Activated B cell treated with CpG ODN at 0.5 μM for 24 hours (primary cell): ENCODE data around the gene FAM217A. TPM values are rescaled to one million over a fixed set of nuclear protein-coding genes. Genes with fewer than 3 reads are reported as not detected.

ENCODE experiments used
- ATAC-seq: fragments of 200-7000 bp; cut with Tn5 transposase; one replicate; pipeline ENCODE4 v1.10.0; 2021; ENCODE audit warnings: low read depth, mild to moderate bottlenecking, moderate library complexity
- CTCF ChIA-PET: fragments of 350-600 bp; sonication (Branson Sonifier 250); formaldehyde crosslinking; loops from one replicate; lab custom pipeline; 2021; ENCODE audit warnings: antibody characterized with exemption; lab: Charles Lee
- POLR2A ChIA-PET: fragments of 350-600 bp; sonication (Branson Sonifier 250); formaldehyde crosslinking; loops from one replicate; lab custom pipeline; 2021; ENCODE audit warnings: antibody characterized with exemption; lab: Charles Lee
- DNase-seq: peaks from one replicate; pipeline ENCODE4 v3.0.0; 2022
- H3K27ac Mint-ChIP-seq: one replicate; pipeline ENCODE4 v1.8.0; 2020; ENCODE audit warnings: mixed read lengths
- H3K27me3 Mint-ChIP-seq: one replicate; pipeline ENCODE4 v1.8.0; 2021; ENCODE audit warnings: mixed read lengths
- H3K36me3 Mint-ChIP-seq: one replicate; pipeline ENCODE4 v1.8.0; 2021; ENCODE audit warnings: low read depth, mixed read lengths
- H3K4me1 Mint-ChIP-seq: one replicate; pipeline ENCODE4 v1.8.0; 2021; ENCODE audit warnings: mixed read lengths
- H3K4me3 Mint-ChIP-seq: one replicate; pipeline ENCODE4 v1.8.0; 2020; ENCODE audit warnings: mild to moderate bottlenecking, mixed read lengths
- H3K9me3 Mint-ChIP-seq: one replicate; pipeline ENCODE4 v1.8.0; 2020; ENCODE audit warnings: mixed read lengths
- CTCF ChIP-seq: fragments of 200-600 bp; IDR thresholded peaks from one replicate; pipeline ENCODE4 v1.8.0; 2022; ENCODE audit warnings: antibody characterized with exemption, mild to moderate bottlenecking
- intact Hi-C: fragments of 100-400 bp; cut with micrococcal nuclease; formaldehyde crosslinking; loops from one replicate; pipeline ENCODE4 v1.15.1; 2024
- total RNA-seq: library from RNA; stranded (reverse); gene quantifications from 2 replicates; pipeline ENCODE4 v1.2.3, GENCODE V29; 2022

Gene FAM217A
- total RNA-seq, 1 donor from 2014 or later: not detected

GRCh38 chr6:4032475-4032874 lies 46.5 kb downstream of the FAM217A start:
- no peaks in the 10 kb centered on the region for H3K27me3 Mint-ChIP-seq
- H3K27ac Mint-ChIP-seq: no peak overlapping the region
- H3K9me3 Mint-ChIP-seq: no peaks in the 10 kb centered on the region
- POLR2A ChIA-PET: no interaction called here
- intact Hi-C loops: no loop called here
- H3K4me1 Mint-ChIP-seq: peaks cover 58% of the 10 kb centered on the region
- peaks cover 70% of the 10 kb centered on the region for H3K36me3 Mint-ChIP-seq
- H3K4me3 Mint-ChIP-seq: no peak overlapping the region
- no peak for ATAC-seq
- CTCF ChIA-PET: no interaction called here
- no peak for DNase-seq
- no peak for TF ChIP-seq CTCF

GRCh38 chr6:4031442-4031841 lies 47.5 kb downstream of the FAM217A start:
- POLR2A ChIA-PET: no interaction called here
- TF ChIP-seq CTCF: no peak
- ATAC-seq: no peak
- intact Hi-C loops: no loop called here
- CTCF ChIA-PET: interaction anchor here (1.6 kb wide), 1 partner anchor 10 kb away, joined by 4 read pairs; a partner anchor contains a TSS
- Mint-ChIP-seq H3K27me3 (no peaks in the 10 kb centered on the region), H3K4me3 (no peak overlapping the region), H3K4me1 (peaks cover 66% of the 10 kb centered on the region), H3K27ac (no peak overlapping the region), H3K36me3 (peaks cover 68% of the 10 kb centered on the region), H3K9me3 (no peaks in the 10 kb centered on the region)
- no peak for DNase-seq

GRCh38 chr6:4030669-4031068 lies 48.3 kb downstream of the FAM217A start:
- H3K4me3 Mint-ChIP-seq: no peak overlapping the region
- ATAC-seq (no peak), DNase-seq (no peak)
- H3K27me3 Mint-ChIP-seq: no peaks in the 10 kb centered on the region
- peaks cover 66% of the 10 kb centered on the region for H3K4me1 Mint-ChIP-seq
- TF ChIP-seq CTCF: no peak
- POLR2A ChIA-PET: interaction anchor here (0.5 kb wide), 1 partner anchor 105 kb away, joined by 4 read pairs; the partner anchor contains the start of gene ECI2
- CTCF ChIA-PET: interaction anchor here (1.6 kb wide), 1 partner anchor 9 kb away, joined by 4 read pairs; a partner anchor contains a TSS
- intact Hi-C loops: no loop called here
- peaks cover 63% of the 10 kb centered on the region for H3K36me3 Mint-ChIP-seq
- H3K27ac Mint-ChIP-seq: no peak overlapping the region
- no peaks in the 10 kb centered on the region for H3K9me3 Mint-ChIP-seq

GRCh38 chr6:4029687-4030086 lies 49.2 kb downstream of the FAM217A start:
- DNase-seq: no peak
- no peak overlapping the region for H3K27ac Mint-ChIP-seq
- peaks cover 61% of the 10 kb centered on the region for H3K36me3 Mint-ChIP-seq
- ATAC-seq: no peak
- H3K27me3 Mint-ChIP-seq: no peaks in the 10 kb centered on the region
- H3K4me1 Mint-ChIP-seq: peaks cover 68% of the 10 kb centered on the region
- POLR2A ChIA-PET: no interaction called here
- TF ChIP-seq CTCF: no peak
- H3K4me3 Mint-ChIP-seq: no peak overlapping the region
- intact Hi-C loops: loop anchor here (10.0 kb wide), 1 partner anchor 1035 kb away; the partner anchor contains the start of gene NQO2
- CTCF ChIA-PET: no interaction called here
- no peaks in the 10 kb centered on the region for H3K9me3 Mint-ChIP-seq

GRCh38 chr6:4028051-4028450 lies 50.9 kb downstream of the FAM217A start:
- Mint-ChIP-seq H3K27me3 (no peaks in the 10 kb centered on the region), H3K4me1 (peaks cover 74% of the 10 kb centered on the region), H3K36me3 (peaks cover 58% of the 10 kb centered on the region), H3K27ac (no peak overlapping the region), H3K9me3 (no peaks in the 10 kb centered on the region), H3K4me3 (no peak overlapping the region)
- TF ChIP-seq CTCF: no peak
- ChIA-PET CTCF (no interaction called here), POLR2A (no interaction called here)
- no peak for DNase-seq
- no peak for ATAC-seq
- intact Hi-C loops: loop anchor here (10.0 kb wide), 1 partner anchor 1033 kb away; the partner anchor contains the start of gene NQO2
